Endothelial cell of umbilical vein (primary cell): ENCODE data around the gene RPH3AL. TPM values are rescaled to one million over a fixed set of nuclear protein-coding genes. Genes with fewer than 3 reads are reported as not detected.

Experiments
- BruUV-seq: library from RNA; stranded (reverse); fragments of 400-500 nt; replicated peaks from 2 replicates; lab custom pipeline; 2021; lab: Mats Ljungman, UMichigan
- CTCF ChIA-PET: fragments of 300-600, 350-600 bp; sonication (Branson Sonifier 250); formaldehyde crosslinking; loops from one replicate; lab custom pipeline; 2021; ENCODE audit warnings: antibody characterized with exemption, inconsistent platforms; lab: Charles Lee
- POLR2A ChIA-PET: fragments of 300-600, 350-600 bp; sonication (Branson Sonifier 250); formaldehyde crosslinking; loops from one replicate; lab custom pipeline; 2021; ENCODE audit warnings: antibody characterized with exemption, inconsistent platforms; lab: Charles Lee
- DNase-seq: peaks from one replicate; pipeline ENCODE4 v3.0.0-alpha.2; 2011; ENCODE audit warnings: low read depth, low spot score
- FAIRE-seq: peaks from 2 replicates; lab custom pipeline; 2011; peaks lifted over from hg19 to GRCh38; lab: Jason Lieb, UNC
- H2AFZ ChIP-seq: 2 replicates; pipeline ENCODE4 v1.6.0; 2012; ENCODE audit warnings: low read depth, low read length, control low read depth, inconsistent platforms
- H3K27ac ChIP-seq: 2 replicates; pipeline ENCODE4 v1.5.1; 2011; ENCODE audit warnings: low read depth, mild to moderate bottlenecking, control low read depth, low read length, moderate library complexity; ENCODE audit not compliant: insufficient read depth
- H3K27me3 ChIP-seq, 2 experiments: 2 replicates each; pipeline versions ENCODE4 v1.6.0 to v1.6.1; 2011; ENCODE audit warnings: low read length in 2 of 2, mixed read lengths in 1 of 2; ENCODE audit not compliant: control insufficient read depth in 2 of 2, insufficient read depth in 2 of 2
- H3K36me3 ChIP-seq, 2 experiments: 2 replicates in 1 of 2; 3 replicates in 1 of 2; pipeline ENCODE4 v1.5.1; 2011; ENCODE audit warnings: low read length in 2 of 2, mild to moderate bottlenecking in 1 of 2, moderate library complexity in 1 of 2; ENCODE audit not compliant: control insufficient read depth in 2 of 2, insufficient read depth in 2 of 2; ENCODE audit errors: extremely low read depth in 1 of 2
- H3K4me1 ChIP-seq: 3 replicates; pipeline ENCODE4 v1.5.1; 2011; ENCODE audit warnings: mild to moderate bottlenecking, low read length; ENCODE audit not compliant: control insufficient read depth, insufficient read depth; ENCODE audit errors: extremely low read depth
- H3K4me2 ChIP-seq: 2 replicates; pipeline ENCODE4 v1.6.1; 2011; ENCODE audit warnings: low read length, control low read depth, mixed read lengths; ENCODE audit not compliant: insufficient read depth
- H3K4me3 ChIP-seq, 3 experiments: fragments of 200-600 bp in 1 of 3; sonication (generic), shearing (Covaris generic) in 1 of 3; replicated peaks in 1 of 3; 2 replicates each; pipeline ENCODE4 v1.5.1; 2011 to 2016; ENCODE audit warnings: control low read depth in 3 of 3, low read length in 3 of 3, mild to moderate bottlenecking in 2 of 3, inconsistent platforms in 1 of 3, low read depth in 1 of 3, moderate library complexity in 1 of 3; ENCODE audit not compliant: insufficient read depth in 1 of 3
- H3K79me2 ChIP-seq: 2 replicates; pipeline ENCODE4 v1.6.0; 2012; ENCODE audit warnings: low read length, inconsistent platforms; ENCODE audit not compliant: control insufficient read depth, insufficient read depth
- H3K9ac ChIP-seq: replicated peaks from 2 replicates; pipeline ENCODE3; 2011; ENCODE audit warnings: low read length, control low read depth; ENCODE audit not compliant: insufficient read depth; ENCODE audit errors: extremely low read depth
- H3K9me1 ChIP-seq: replicated peaks from 3 replicates; pipeline ENCODE4 v1.6.0; 2011; ENCODE audit warnings: mild to moderate bottlenecking, low read length; ENCODE audit not compliant: control insufficient read depth, insufficient read depth; ENCODE audit errors: extremely low read depth
- H3K9me3 ChIP-seq: replicated peaks from 2 replicates; pipeline ENCODE4 v1.5.1; 2012; ENCODE audit warnings: low read length, inconsistent platforms; ENCODE audit not compliant: control insufficient read depth, insufficient read depth
- H4K20me1 ChIP-seq: replicated peaks from 2 replicates; pipeline ENCODE3; 2011; ENCODE audit warnings: mild to moderate bottlenecking, low read length; ENCODE audit not compliant: control insufficient read depth, insufficient read depth; ENCODE audit errors: extremely low read depth
- CTCF ChIP-seq, 2 donors: IDR thresholded peaks; 1 replicate in 1 of 2; 2 replicates in 1 of 2; pipeline ENCODE4 v1.5.1; 2011; ENCODE audit warnings: low read length in 2 of 2, mild to moderate bottlenecking in 2 of 2, moderate library complexity in 2 of 2, control low read depth in 1 of 2, inconsistent platforms in 1 of 2, low read depth in 1 of 2; ENCODE audit not compliant: insufficient read depth in 1 of 2; ENCODE audit errors: extremely low read depth in 1 of 2
- EZH2 ChIP-seq: IDR thresholded peaks from 2 replicates; pipeline ENCODE4 v1.6.1; 2012; ENCODE audit warnings: borderline replicate concordance, low read depth, mild to moderate bottlenecking, moderate library complexity, low read length, inconsistent platforms; ENCODE audit not compliant: severe bottlenecking
- FOS ChIP-seq: IDR thresholded peaks from 2 replicates; pipeline ENCODE4 v1.6.1; 2011; ENCODE audit warnings: mild to moderate bottlenecking, low read length, moderate library complexity, borderline replicate concordance; ENCODE audit not compliant: insufficient read depth
- GATA2 ChIP-seq: IDR thresholded peaks from 2 replicates; pipeline ENCODE4 v1.7.0; 2011; ENCODE audit warnings: low read depth, mild to moderate bottlenecking, moderate library complexity, mixed read lengths, low read length; ENCODE audit not compliant: insufficient read length, insufficient read depth
- JUN ChIP-seq: IDR thresholded peaks from 2 replicates; pipeline ENCODE4 v1.6.1; 2011; ENCODE audit warnings: borderline replicate concordance, low read depth; ENCODE audit not compliant: insufficient read length, insufficient read depth
- MAX ChIP-seq: IDR thresholded peaks from 2 replicates; pipeline ENCODE4 v1.6.1; 2011; ENCODE audit not compliant: insufficient read depth, insufficient read length
- MYC ChIP-seq: IDR thresholded peaks from one replicate; pipeline ENCODE4 v1.6.1; 2011; ENCODE audit warnings: mild to moderate bottlenecking, low read depth, low read length
- POLR2A ChIP-seq: IDR thresholded peaks from 2 replicates; pipeline ENCODE4 v1.6.1; 2012; ENCODE audit warnings: low read depth, mild to moderate bottlenecking, control low read depth, low read length
- POLR2AphosphoS5 ChIP-seq: IDR thresholded peaks from 2 replicates; pipeline ENCODE4 v1.6.1; 2012; ENCODE audit warnings: low read depth, mild to moderate bottlenecking, control low read depth, low read length, moderate library complexity; ENCODE audit not compliant: insufficient read depth
- dilution Hi-C: fragments of 300-500 bp; cut with MboI; formaldehyde crosslinking; loops from one replicate; pipeline ENCODE4 v1.15.0; 2019; ENCODE audit warnings: low sequenced_read_pairs; ENCODE audit not compliant: extremely low pct_ligation_motif_present
- intact Hi-C: fragments of 100-400 bp; cut with micrococcal nuclease; formaldehyde crosslinking; loops from one replicate; pipeline ENCODE4 v1.10.0; 2022
- polyA plus RNA-seq, 4 experiments: library from polyadenylated mRNA; depleted of rRNA in 3 of 4; stranded (reverse) in 3 of 4; unstranded in 1 of 4; fragments of >200 nt; gene quantifications; 2 replicates each; pipeline versions ENCODE4 v1.2.1 to v1.2.3, GENCODE V29; 2011 to 2012; ENCODE audit warnings: missing spikeins in 1 of 4
- total RNA-seq: library from RNA; stranded (reverse); gene quantifications from 2 replicates; pipeline ENCODE4 v1.2.3, GENCODE V29; 2021

Gene RPH3AL
- total and polyA plus RNA-seq, 2 donors (not counting 3 experiments of a cell fraction or from before 2014, with no cell fraction given): 4.1 to 7.0 TPM

DNA sequence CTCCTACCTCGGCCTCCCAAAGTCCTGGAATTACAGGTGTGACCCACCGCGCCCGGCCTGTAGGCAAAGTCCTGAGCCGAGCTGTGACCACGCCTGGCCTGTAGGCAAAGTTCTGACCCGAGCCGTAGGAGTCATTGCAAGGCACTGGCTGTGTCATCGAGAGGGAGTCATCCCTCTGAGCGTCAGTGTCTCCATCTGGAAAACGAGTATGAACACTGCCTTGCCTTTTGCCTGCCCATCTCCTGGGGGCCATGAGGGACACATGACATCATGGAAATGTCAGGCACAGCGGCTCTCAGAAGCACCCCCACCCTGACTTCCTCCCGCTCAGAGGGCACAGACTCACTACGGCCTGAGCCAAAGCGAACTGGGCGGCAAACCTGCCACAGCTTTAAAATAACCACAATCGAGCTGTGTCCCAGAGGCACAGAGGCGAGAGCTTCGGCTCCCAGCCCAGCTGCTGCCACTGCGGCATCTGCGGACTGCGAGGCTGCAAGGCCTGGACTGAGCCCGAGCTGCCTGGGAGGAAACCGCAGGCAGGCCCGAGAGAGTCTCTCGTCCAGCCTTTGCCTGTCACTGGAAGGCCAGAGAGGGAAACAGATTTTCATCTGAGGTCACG, 50.8 kb downstream of the RPH3AL start:
- no peak overlapping the region for H3K4me2 ChIP-seq
- TF ChIP-seq POLR2A: no peak
- no peak for TF ChIP-seq MYC
- no peak for TF ChIP-seq JUN
- no peak for TF ChIP-seq GATA2
- no peak for TF ChIP-seq FOS
- no peak for TF ChIP-seq EZH2
- no peak for TF ChIP-seq CTCF (IDR thresholded peaks at IDR 0.05; ENCODE audit: extremely low read depth in 1 of 2, insufficient read depth in 1 of 2, low read depth in 1 of 2, low read length in 2 of 2)
- no peak for TF ChIP-seq MAX
- TF ChIP-seq POLR2AphosphoS5: no peak
- H3K9me1 ChIP-seq: no peaks in the 10 kb centered on the region
- BruUV-seq: no TSS peak
- DNase-seq: no peak
- H3K27ac ChIP-seq: no peak overlapping the region
- intact Hi-C loops (no loop called here), dilution Hi-C loops (no loop called here)
- no peaks in the 10 kb centered on the region for H4K20me1 ChIP-seq
- ChIA-PET CTCF (no interaction called here), POLR2A (no interaction called here)
- no peaks in the 10 kb centered on the region for H3K4me1 ChIP-seq
- no peaks in the 10 kb centered on the region for H3K79me2 ChIP-seq
- FAIRE-seq: no peak
- H2AFZ ChIP-seq: no peak overlapping the region
- H3K4me3 ChIP-seq: no peak overlapping the region
- H3K9me3 ChIP-seq: no peaks in the 10 kb centered on the region
- H3K36me3 ChIP-seq: no peaks in the 10 kb centered on the region
- H3K9ac ChIP-seq: no peak overlapping the region
- H3K27me3 ChIP-seq: no peaks in the 10 kb centered on the region
